WERI-Rb-1 (cell line): ENCODE results near the gene TRIM58.

Experiments
- DNase-seq: peaks from one replicate; pipeline ENCODE4 v3.0.0-alpha.2; 2020
- H3K27ac ChIP-seq: fragments of 250-450 bp; sonication (Bioruptor Pico); 2 replicates; pipeline ENCODE4 v1.5.1; 2020; ENCODE audit warnings: mild to moderate bottlenecking, moderate library complexity
- H3K27me3 ChIP-seq: fragments of 250-450 bp; sonication (Bioruptor Pico); 2 replicates; pipeline ENCODE4 v1.5.1; 2021; ENCODE audit warnings: mild to moderate bottlenecking, low read depth, moderate library complexity; ENCODE audit not compliant: insufficient read depth, severe bottlenecking
- H3K36me3 ChIP-seq: fragments of 250-450 bp; sonication (Bioruptor Pico); 2 replicates; pipeline ENCODE4 v1.5.1; 2020; ENCODE audit warnings: mild to moderate bottlenecking, moderate library complexity
- H3K4me3 ChIP-seq: 2 replicates; pipeline ENCODE4 v1.5.1; 2011; ENCODE audit warnings: low read depth, mild to moderate bottlenecking, control low read depth, low read length
- H3K9me3 ChIP-seq: fragments of 250-450 bp; sonication (Bioruptor Pico); 2 replicates; pipeline ENCODE4 v1.5.1; 2021; ENCODE audit warnings: mild to moderate bottlenecking, moderate library complexity; ENCODE audit not compliant: severe bottlenecking
- CTCF ChIP-seq: IDR thresholded peaks from 2 replicates; pipeline ENCODE4 v1.5.1; 2011; ENCODE audit warnings: low read depth, mild to moderate bottlenecking, control low read depth, inconsistent platforms, low read length

Gene TRIM58

GRCh38 chr1:247829656-247830055 is 27.3 kb upstream of the TRIM58 start:
- peak overlapping the region; percentile 25; the same call in 1 of the 2 replicates for H3K27ac ChIP-seq
- no peak for TF ChIP-seq CTCF
- H3K9me3 ChIP-seq: no peaks in the 10 kb centered on the region
- no peaks in the 10 kb centered on the region for H3K36me3 ChIP-seq
- no peaks in the 10 kb centered on the region for H3K27me3 ChIP-seq
- no peak overlapping the region for H3K4me3 ChIP-seq
- DNase-seq: peak; percentile 81

- no peaks in the 10 kb centered on the region for H3K27me3 ChIP-seq
- H3K27ac ChIP-seq: no peak overlapping the region
- peak; percentile 44 for DNase-seq
- no peaks in the 10 kb centered on the region for H3K9me3 ChIP-seq
- H3K36me3 ChIP-seq: no peaks in the 10 kb centered on the region
- peak; percentile 75 for TF ChIP-seq CTCF
- H3K4me3 ChIP-seq: no peak overlapping the region
These were observed 23.4 kb upstream of the TRIM58 start for GRCh38 chr1:247833601-247834000.

GRCh38 chr1:247840818-247841217 is 16.2 kb upstream of the TRIM58 start:
- DNase-seq: no peak
- Histone ChIP-seq H3K4me3 (no peak overlapping the region), H3K9me3 (no peaks in the 10 kb centered on the region), H3K27ac (no peak overlapping the region), H3K27me3 (no peaks in the 10 kb centered on the region), H3K36me3 (no peaks in the 10 kb centered on the region)
- TF ChIP-seq CTCF: no peak

GRCh38 chr1:247841796-247842195 is 15.2 kb upstream of the TRIM58 start, which contains the start of gene OR11L1:
OR11L1 (minus strand) TSS chr1:247841896; CDS start chr1:247841896, 0 bp downstream.
- no peak for TF ChIP-seq CTCF
- no peak within 1 kb of the TSS for H3K27ac ChIP-seq

DNA sequence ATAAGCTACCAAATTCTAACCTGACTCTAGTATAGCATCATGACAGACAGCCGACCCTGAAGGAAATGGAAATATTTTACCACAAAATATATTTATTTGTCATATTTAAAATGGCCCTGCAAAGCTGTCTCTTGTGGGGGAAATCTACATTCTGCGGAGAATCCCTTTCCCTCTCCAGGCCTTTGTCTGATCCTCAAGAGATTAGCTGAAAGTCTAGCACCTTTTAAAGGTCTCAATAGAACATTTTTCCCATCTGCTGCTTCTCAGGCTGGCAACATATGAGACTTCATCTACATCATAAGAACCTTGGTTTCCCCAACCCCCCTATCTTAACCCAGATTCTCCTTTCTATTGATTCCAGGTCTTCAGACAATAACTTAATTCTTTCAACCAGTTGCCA is 13.6 kb upstream of the TRIM58 start:
- no peak overlapping the region for H3K4me3 ChIP-seq
- no peaks in the 10 kb centered on the region for H3K36me3 ChIP-seq
- H3K27me3 ChIP-seq: no peaks in the 10 kb centered on the region
- H3K9me3 ChIP-seq: no peaks in the 10 kb centered on the region
- no peak for TF ChIP-seq CTCF
- no peak for DNase-seq
- no peak overlapping the region for H3K27ac ChIP-seq

More at GRCh38 chr1:247841796-247842195, 15.2 kb upstream of the TRIM58 start, which contains the start of gene OR11L1:
- Histone ChIP-seq H3K27me3 (no peaks in the 10 kb centered on the region), H3K9me3 (no peaks in the 10 kb centered on the region), H3K4me3 (no peak within 1 kb of the TSS), H3K36me3 (no peaks in the 10 kb centered on the region)
- DNase-seq: no peak

- H3K4me3 ChIP-seq: no peak overlapping the region
- DNase-seq: no peak
- H3K27me3 ChIP-seq: no peaks in the 10 kb centered on the region
- H3K27ac ChIP-seq: no peak overlapping the region
- TF ChIP-seq CTCF: no peak
- no peaks in the 10 kb centered on the region for H3K36me3 ChIP-seq
- H3K9me3 ChIP-seq: no peaks in the 10 kb centered on the region
These were observed 11.8 kb upstream of the TRIM58 start for GRCh38 chr1:247845011-247845692.
